ENCODE results near the gene SAFB2. TPM values are rescaled to one million over a fixed set of nuclear protein-coding genes. Genes with fewer than 3 reads are reported as not detected.

SAFB2 gene
- 13.6 and 14.9 TPM in 2 replicates for total RNA-seq (2014; rRNA removed; shearing (Covaris generic))

- peak; percentile 98 for DNase-seq (ENCODE audit: low read depth)
Measured at GRCh38 chr19:5622465-5623396, at the start of gene SAFB2, which contains the start of gene SAFB. Gene SAFB2 (minus strand): TSS chr19:5622776. CDS start chr19:5622715, 61 bp downstream. Gene SAFB (plus strand): TSS chr19:5623083. CDS start chr19:5623206, 123 bp downstream.

GRCh38 chr19:5671600-5671999 lies 49.0 kb upstream of the SAFB2 start:
- DNase-seq (ENCODE audit: low read depth): no peak

GRCh38 chr19:5669212-5669611 lies 46.6 kb upstream of the SAFB2 start:
- DNase-seq (ENCODE audit: low read depth): no peak

DNA sequence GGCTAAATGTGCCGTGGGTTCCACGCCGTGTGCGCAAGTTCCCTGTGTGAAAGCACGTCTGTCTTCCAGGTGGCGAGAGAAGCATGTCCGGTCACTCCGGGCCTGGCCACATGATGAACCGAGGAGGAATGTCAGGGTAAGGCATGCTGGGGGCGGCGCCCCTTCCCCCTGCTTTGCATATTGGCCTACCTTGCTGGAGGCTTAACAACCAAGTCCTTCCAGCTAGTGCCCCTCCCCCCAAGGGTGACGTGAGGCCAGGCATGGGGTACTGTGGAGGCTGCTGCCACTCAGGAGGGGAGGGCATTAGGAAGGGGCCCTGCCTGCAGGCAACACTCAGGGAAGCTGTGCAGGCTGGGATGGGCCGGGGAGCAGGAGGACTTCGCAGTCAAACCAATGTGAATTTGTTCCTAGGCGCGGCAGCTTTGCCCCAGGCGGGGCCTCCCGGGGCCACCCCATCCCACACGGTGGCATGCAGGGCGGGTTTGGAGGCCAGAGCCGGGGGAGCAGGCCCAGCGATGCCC lies 45.2 kb upstream of the SAFB2 start:
- DNase-seq (ENCODE audit: low read depth): no peak

DNA sequence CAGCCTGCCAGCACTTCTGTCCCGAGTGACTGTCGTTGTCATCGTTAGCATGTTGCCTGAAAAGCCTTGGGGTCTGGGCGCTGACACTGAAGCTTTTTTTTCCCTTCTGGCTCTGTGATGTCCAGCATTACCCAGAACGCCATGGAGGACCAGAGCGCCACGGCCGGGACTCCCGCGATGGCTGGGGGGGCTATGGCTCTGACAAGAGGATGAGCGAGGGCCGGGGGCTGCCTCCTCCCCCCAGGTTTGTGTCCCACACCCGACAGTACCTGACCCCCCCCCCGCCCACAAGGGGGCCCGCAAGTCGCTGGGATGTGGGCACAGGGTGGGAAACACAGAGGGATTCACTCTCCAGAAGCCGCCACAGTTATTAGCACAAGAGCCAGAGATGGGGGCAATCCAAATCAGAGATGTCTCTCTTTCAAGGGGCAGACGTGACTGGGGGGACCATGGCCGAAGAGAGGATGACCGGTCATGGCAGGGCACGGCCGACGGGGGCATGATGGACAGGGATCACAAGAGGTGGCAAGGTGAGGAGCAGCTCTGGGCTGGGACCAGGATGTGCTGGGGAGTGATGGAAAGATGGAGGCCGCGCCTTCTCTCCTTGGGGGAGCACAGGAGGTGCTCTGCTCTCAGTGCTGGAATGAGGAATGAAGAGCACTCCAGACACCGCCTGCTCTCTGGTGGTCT lies 44.5 kb upstream of the SAFB2 start:
- DNase-seq (ENCODE audit: low read depth): no peak

GRCh38 chr19:5665781-5666513 lies 43.4 kb upstream of the SAFB2 start:
- DNase-seq (ENCODE audit: low read depth): peak; percentile 45

DNA sequence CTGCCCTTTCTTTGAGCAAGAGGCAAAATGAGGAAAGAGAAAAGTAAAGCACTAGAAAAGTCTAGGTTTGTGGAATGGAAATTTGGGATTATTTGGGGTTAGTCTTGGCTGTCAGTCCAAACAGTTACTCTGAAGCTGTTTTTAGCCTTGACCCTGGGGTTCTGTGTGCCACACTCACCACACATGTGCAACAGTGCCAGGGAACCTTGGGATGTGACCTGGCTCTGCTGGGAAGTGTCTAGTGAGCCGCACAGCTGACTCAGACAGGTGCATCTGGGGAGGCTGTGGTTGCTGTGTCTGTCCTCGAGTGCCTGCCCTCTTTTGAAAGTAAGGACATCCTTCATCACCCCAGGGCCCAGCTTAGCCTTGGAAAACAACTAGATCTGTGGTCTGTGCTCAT lies 41.9 kb upstream of the SAFB2 start:
- no peak for DNase-seq (ENCODE audit: low read depth)

GRCh38 chr19:5663904-5664303 lies 41.3 kb upstream of the SAFB2 start:
- no peak for DNase-seq (ENCODE audit: low read depth)

DNA sequence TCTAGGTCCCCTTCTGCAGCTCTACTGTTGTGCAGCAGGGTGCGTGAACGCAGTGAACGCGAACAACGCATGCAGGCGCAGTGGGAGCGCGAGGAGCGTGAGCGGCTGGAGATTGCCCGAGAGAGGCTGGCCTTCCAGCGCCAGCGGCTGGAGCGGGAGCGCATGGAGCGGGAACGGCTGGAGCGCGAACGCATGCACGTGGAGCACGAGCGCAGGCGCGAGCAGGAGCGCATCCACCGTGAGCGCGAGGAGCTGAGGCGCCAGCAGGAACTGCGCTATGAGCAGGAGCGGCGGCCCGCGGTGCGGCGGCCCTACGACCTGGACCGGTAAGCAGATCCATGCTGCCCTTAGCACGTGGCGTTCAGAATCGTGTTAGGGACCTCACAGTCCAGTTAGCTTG lies 38.9 kb upstream of the SAFB2 start:
- DNase-seq (ENCODE audit: low read depth): no peak

GRCh38 chr19:5655412-5655811 lies 32.8 kb upstream of the SAFB2 start:
- DNase-seq (ENCODE audit: low read depth): no peak

- no peak for DNase-seq (ENCODE audit: low read depth)
Measured at GRCh38 chr19:5654931-5655330, 32.4 kb upstream of the SAFB2 start.

DNA sequence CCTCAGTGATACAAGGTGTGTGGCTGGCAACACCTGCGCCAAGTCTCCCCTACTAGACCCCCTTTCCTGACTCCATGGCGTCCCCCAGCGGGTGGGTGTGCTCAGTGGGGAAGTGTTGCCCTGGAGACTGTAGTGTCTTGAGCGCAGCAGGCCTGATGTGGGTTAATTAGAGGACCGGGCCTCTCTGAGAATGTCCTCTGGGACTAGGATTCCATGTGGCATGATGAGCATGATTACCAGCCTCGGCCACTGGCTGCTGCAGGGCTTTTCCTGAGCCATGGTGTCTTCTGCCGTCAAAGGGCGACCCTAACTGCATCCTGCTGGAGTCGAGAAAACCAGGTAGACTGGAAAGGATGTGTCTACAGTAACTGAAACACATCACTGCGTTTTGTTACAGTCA lies 29.7 kb upstream of the SAFB2 start:
- DNase-seq (ENCODE audit: low read depth): no peak

GRCh38 chr19:5651361-5651760 lies 28.8 kb upstream of the SAFB2 start:
- DNase-seq (ENCODE audit: low read depth): no peak

DNA sequence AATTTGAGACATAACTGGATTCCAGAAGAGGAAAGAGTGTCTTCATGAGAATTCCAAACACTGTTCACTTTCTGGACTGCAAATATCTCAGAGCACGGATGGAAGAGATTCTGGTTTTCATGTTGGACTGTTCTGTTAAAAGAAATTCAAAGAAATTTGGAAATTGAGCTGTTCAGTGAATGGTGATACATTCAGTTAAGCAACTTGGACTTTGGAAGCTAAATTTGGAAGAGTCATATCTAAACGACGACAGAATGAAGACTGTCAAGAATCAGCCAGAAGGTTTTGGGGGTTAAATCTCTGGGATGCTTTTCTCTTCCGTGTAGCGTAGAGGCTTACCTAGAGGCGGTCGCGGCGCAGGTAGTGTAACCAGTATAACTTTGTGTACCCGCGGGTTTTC lies 25.9 kb upstream of the SAFB2 start:
- no peak for DNase-seq (ENCODE audit: low read depth)

DNA sequence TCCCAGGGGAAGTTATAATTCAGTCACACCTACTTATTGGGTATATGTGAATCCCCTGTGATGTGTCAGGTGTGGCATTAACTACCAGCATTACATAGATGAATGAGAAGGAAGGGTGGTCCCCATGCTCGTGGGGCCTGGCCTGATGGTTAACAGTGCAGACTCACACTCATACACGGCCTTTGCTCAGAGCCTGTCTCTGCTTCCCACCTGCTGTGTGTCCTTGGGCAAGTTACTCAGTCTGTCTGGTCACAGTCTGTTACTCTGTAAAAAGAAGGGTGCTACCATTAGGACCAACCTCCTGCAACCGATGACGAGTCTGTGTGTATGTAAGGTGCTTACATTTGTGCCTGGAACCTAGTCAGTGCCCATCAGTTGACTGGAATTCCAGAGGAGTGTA lies 24.1 kb upstream of the SAFB2 start:
- DNase-seq (ENCODE audit: low read depth): no peak

DNA sequence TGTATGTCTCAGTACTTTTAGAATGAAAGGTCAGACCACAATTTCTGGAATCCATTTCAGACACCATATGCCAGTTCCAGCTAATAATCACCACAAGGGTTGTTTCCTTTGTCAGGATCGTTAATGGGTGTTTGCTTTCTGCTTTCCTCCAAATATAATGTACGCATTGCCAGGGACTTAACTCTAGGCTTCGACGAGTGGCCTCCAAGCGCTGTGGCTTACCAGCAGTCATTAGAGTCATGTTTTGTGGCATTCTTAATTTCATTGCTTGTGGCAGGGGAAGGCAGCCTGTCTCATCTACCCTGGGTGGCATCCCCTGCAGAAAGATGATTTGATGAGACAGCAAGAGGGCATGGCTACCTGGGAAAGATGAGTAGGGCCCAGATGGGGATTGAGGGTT lies 22.8 kb upstream of the SAFB2 start:
- no peak for DNase-seq (ENCODE audit: low read depth)

DNA sequence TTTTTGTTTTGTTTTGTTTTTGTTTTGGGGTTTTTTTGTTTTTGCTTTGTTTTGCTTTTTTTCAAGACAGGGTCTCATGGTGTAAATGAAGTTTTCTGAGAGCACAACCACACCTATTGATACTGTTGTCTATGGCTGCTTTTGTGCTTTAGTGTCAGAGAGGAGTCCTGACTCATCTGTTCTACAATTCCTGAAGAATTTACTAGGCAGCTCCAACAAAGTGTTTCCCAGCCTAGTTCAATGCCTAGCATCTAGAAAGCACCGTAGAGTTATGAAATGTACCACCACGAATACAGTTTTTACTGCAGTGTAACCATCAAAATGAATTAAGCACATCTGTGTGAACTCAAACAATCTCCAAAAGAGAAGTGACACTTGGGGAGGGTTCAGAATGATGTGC lies 21.5 kb upstream of the SAFB2 start:
- no peak for DNase-seq (ENCODE audit: low read depth)

DNA sequence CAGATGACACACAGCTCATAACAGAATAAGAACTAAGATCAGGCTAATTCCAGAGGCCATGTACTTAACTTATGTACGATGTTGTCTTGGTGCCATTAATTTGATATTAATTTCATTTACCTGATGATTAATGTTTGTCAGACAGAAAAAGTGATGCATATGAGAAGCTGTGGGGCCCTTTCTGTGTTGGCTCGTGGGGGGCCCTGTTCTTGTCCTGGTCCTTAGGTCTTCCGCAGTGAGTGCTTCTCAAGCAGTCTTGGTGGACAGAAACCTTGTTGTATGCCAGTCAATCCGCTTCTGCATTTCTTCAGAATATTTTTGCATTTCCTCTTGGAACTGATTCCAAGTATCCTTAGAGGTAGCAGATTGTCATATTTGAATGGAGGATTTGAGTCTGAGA lies 20.5 kb upstream of the SAFB2 start:
- no peak for DNase-seq (ENCODE audit: low read depth)

DNA sequence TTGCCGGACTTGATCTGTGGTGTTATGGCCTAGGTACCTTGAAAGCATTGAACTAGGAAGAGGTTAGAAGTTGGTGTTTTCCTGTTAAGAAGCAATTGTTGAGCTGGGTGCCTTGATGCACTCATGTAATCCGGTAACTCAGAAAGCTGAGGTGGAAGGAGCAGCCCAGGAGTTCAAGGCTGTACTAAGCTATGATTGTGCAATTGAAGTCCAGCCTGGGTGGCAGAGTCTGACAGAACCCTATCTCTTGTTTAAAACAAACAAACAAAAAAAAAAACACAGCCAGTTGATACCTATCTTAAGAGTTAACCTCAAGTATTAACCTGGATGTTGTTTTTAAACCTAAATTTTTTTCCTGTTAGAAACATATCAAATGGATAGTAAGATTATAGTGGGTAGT lies 19.6 kb upstream of the SAFB2 start:
- DNase-seq (ENCODE audit: low read depth): no peak

- no peak for DNase-seq (ENCODE audit: low read depth)
Measured at GRCh38 chr19:5641171-5641570, 18.6 kb upstream of the SAFB2 start.

DNA sequence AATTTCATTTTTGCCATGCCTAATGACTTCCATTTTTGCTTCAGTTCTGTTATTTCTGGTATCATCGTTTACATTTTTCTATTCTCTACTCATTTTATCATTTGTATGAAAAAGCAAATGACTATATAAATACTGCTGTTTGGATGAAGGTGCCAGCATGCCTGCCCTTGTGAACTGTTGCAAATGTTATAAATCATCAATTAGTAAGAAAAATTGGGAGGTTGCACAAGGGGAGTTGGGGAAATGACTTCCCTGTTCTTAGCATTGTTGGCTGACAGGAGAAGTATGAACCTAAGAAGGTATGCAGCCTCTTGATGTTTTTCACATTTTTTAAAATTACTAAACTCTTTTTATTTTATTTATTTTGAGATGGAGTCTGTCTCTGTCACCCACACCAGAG lies 15.4 kb upstream of the SAFB2 start:
- DNase-seq (ENCODE audit: low read depth): no peak

DNA sequence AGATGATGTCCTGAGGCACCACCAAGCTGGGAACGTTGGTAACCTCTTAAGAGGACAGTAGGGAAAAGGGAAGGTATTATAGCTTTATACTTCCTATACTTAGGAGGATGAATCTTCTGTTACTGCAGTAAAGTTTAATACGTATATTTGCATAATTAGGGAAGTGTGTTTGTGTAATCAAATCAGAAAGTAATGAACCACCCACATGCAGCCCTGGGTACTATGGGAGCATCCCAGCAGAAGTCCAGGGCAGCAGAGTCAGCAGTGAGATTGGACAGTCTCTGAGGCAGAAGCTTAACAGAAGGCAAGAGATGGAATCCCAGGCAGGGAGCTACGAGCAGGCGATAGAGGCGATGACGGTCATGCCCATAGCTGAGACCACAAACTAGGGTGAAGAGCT lies 12.9 kb upstream of the SAFB2 start:
- DNase-seq (ENCODE audit: low read depth): no peak
